Measurements from ENCODE around the gene ZNF726.
"Not testable (repeated sequence)": the region's sequence is repeated elsewhere in the genome, so short reads cannot be mapped to it uniquely, and the experiment has no call there.

ZNF726 gene

GRCh38 chr19:23914402-23915286, at the start of gene ZNF726:
TSS of gene ZNF726 (plus strand) at chr19:23914886. CDS start at chr19:23914995, 109 bp downstream.
- peak; percentile 73 to 80 for DNase-seq

DNA sequence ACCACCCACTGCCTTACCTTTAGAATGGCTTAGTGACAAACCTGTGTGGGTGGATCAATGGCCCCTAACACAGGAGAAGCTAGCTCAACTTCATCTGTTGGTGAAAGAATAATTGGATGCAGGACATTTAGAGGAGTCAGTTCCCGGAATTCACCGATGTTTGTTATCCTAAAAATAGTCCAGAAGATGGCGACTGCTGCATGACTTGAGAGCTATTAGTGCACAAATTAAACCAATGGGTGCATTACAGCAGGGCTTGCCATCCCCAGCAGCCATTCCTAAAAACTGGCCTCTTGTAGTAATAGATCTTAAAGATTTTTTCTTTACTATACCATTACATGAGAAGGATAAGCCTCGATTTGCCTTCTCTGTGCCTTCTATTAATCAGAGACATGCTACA, 46.8 kb upstream of the ZNF726 start:
- DNase-seq = no peak

- no peak for DNase-seq
These were observed 46.1 kb upstream of the ZNF726 start for GRCh38 chr19:23868630-23869029.

DNA sequence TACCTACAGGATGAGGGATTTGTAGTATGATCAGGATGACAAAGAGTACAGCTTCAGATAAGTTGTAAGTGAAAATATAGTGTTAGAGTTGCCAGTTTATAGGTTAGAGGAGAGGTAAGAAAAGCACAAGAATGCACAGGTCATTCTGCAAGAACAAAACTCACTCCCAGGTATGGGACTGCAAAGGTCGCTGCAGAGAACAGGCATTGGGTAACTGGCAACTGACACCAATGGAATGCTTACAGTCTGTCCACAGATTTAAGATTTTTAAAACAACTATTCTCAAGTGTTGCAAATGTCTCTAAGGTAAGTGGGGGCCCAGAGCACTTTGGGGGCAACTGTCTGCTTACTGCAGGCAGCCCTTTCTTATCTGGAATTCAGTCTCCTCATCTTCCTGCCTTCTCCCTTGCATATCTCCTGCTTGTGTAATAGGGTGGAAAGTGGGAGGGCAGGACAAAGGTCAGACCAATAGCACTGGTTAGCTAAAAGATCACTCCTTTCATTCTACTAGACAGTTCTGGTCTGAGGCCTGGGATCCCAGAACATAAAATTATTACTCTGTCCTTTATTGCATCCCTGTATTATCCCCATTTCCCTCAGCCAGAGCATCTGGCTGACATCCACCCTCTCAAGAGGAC, 42.3 kb upstream of the ZNF726 start:
- no peak for DNase-seq

GRCh38 chr19:23876261-23876660, 38.4 kb upstream of the ZNF726 start:
- no peak for DNase-seq

DNA sequence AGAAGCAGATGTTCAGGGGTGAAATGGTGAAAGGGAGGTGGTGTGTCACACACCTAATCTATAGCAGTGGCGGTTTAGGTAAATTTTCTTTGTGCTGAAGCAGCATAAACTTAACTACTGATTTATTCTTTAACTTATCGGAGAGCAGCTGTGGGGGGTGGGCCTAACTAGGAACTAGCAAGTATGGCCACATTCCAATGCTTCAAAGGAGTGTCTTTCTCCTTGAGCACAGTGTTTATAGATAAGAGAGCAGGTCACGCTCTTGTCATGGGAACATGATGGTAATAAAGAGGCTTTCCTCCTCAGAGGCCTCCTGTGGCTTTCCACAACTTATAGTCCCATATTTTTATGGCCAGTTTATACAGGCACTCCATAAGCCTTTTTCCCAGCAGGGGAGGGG, 37.9 kb upstream of the ZNF726 start:
- DNase-seq = not testable (repeated sequence)

DNA sequence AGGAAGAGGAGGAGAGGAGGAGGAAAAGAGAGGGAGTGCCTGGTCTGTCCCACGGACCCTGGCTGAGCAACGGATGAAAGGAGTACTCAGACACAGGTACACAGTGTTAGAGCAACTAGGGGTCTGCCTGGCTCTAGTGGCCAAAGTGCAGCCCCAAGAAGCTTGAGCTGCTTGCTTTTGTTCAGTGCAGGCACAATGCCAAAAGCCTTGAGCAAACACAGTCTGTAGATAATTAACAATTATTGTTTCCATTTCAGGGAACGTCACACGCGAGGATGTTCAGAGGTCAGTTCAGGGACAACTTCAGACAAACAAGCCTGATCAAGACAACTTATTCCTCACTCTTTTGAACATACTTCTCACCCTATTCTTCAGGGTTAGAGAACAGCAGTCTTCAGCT, 32.2 kb upstream of the ZNF726 start:
- no peak for DNase-seq

DNA sequence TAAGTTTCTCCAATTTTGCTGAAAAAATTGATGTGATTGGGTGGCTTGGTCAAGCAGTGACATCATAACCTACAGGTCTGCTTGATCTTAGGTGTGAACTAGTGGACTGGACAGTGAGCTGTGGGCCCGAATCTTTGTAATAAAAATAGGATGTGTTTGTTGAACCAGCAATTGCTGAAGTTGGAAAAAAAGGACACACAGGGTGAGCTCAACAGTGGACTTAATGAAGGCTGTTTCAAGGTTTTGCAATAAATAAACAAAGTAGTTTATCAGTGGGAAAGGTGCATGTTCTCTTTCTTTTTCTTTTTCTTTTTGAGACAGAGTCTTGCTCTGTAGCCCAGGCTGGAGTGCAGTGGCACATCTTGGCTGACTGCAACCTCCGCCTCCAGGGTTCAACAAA, 30.3 kb upstream of the ZNF726 start:
- no peak for DNase-seq

GRCh38 chr19:23887642-23888041, 27.0 kb upstream of the ZNF726 start:
- DNase-seq = no peak

- DNase-seq = not testable (repeated sequence)
These were observed 18.6 kb upstream of the ZNF726 start for GRCh38 chr19:23896096-23896495.

GRCh38 chr19:23896912-23897311, 17.8 kb upstream of the ZNF726 start:
- DNase-seq = no peak

DNA sequence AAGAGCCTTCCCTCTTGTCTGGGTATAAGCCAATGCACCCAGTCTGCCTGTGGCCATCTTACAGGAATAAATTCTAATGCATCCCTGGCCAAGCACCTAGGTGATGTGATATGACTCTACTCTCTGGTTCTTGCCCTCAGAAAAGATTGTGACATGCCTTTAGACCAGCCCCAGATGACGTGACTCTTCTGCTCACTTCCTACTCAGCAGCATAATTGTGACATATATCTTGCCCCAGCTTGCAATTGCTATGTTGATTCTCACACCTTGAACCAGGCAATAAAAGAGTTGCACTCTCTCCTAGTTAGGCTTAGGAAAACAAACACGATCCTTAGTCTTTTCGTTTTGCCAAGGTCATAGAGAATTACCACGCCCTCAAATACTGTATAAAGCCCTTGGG, 13.3 kb upstream of the ZNF726 start:
- no peak for DNase-seq

DNA sequence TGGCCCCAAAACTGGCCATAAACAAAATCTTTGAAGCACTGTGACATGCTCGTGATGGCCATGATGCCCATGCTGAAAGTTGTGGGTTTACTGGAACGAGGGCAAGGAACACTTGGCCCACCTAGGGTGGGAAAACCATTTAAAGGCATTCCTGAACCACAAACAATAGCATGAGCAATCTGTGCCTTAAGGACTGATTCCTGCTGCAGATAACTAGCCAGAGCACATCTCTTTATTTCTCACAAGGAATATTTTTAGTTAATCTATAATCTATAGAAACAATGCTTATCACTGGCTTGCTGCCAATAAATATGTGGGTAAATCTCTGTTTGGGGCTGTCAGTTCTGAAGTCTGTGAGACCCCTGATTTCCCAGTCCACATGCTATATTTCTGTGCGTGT, 10.3 kb upstream of the ZNF726 start:
- no peak for DNase-seq

DNA sequence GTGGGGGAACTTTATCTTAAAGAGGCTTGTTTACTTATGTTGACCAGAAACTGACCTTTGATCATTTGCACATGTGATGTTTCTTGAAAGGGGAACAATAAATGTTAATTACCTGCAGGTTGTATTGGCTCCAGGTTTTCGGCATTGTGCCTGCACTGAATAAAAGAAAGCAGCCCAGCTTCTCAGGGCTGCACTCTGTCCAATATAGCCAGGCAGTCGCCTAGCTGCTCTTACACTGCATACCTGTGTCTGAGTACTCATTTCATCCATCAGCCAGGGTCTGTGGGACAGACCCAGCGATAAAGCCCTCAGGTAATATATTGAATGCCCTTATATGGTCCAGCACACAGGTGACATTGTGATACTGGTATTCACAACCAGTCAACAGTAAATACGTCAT, 8.9 kb upstream of the ZNF726 start:
- no peak for DNase-seq

DNA sequence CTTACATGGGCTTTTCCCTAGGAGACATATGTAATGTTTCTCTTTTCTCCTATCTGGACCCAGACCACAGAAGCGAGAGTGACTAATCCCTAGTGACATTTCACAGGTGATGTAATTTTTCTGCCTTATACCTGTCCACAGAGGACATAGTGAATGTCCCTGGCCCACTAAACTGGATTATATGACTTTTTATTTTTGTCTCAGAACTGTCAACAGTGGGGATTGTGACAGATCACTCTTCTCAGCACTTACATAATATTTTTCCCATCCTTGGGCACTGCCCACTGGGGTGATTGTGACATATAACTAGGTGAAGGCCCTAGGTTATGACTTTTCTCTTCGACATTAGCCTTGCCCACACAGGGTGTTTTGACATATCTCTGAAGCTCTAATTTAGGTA, 7.9 kb upstream of the ZNF726 start:
- no peak for DNase-seq

DNA sequence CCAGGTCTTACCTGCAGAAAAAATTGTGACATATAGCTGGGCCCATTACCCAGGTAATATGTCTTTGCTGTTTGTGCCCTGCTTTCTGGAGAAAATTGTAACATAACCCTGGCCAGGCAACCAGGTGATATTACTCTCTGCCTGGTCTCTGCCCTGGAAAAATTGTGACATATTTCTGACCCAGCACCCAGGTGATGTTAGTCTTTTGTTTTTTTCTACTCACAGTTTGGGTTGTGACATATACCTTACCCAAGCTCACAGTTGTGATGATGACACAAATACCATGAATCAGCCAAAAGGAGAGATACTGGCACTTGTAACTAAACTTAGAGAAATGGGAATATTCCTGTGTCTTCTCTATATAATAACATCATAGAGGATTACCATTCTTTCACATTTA, 6.5 kb upstream of the ZNF726 start:
- no peak for DNase-seq

DNA sequence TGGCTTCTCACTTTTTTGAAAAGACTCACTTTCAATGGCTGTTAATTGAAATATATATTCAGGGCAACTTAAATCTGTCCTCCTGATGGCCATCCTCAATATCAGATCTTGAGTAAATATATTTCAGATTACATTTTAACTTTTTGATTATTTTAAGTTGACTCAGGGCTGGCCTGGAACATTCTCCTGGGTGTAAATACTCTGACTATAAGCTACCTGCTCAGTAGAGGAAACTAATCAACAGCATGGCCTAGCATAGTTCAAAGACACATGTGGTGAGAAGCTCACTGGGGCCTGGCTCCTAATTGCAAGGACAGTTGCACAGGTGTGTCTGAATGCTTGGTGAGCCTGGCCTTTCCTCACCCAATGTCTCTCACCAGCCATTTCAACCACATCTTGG, 5.5 kb upstream of the ZNF726 start:
- no peak for DNase-seq

- DNase-seq = no peak
These were observed 755 bp upstream of the ZNF726 start for GRCh38 chr19:23913931-23914330.

DNA sequence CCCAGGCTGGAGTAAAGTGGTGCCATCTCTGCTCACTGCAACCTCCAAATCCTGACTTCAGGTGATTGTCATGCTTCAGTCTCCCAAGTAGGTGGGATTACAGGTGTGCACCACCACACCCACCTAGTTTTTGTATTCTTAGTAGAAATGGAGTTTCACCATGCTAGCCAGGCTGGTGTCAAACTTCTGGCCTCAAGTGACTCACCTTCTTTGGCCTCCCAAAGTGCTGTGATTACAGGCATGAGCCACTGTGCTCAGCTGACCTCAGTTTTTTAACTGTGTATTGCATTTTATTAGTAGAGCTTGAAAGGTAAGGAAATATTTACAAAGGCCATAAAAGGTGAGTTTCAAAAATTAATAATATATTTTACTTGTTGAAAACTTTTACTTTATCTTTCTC, 2.3 kb downstream of the ZNF726 start:
- no peak for DNase-seq

GRCh38 chr19:23917856-23918255, 3.2 kb downstream of the ZNF726 start:
- no peak for DNase-seq

GRCh38 chr19:23925285-23925684, 10.6 kb downstream of the ZNF726 start:
- no peak for DNase-seq

GRCh38 chr19:23932878-23933277, 18.2 kb downstream of the ZNF726 start:
- DNase-seq = no peak

DNA sequence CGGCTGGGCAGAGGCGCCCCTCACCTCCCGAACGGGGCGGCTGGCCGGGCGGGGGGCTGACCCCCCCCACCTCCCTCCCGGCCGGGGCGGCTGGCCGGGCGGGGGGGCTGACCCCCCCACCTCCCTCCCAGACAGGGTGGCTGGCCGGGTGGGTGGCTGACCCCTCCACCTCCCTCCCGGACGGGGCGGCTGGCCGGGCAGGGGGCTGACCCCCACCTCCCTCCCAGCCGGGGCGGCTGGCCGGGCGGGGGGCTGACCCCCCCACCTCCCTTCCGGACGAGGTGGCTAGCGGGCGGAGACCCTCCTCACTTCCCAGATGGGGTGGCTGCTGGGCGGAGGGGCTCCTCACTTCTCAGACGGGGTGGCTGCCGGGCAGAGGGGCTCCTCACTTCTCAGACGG, 22.3 kb downstream of the ZNF726 start:
- DNase-seq = not testable (repeated sequence)

DNA sequence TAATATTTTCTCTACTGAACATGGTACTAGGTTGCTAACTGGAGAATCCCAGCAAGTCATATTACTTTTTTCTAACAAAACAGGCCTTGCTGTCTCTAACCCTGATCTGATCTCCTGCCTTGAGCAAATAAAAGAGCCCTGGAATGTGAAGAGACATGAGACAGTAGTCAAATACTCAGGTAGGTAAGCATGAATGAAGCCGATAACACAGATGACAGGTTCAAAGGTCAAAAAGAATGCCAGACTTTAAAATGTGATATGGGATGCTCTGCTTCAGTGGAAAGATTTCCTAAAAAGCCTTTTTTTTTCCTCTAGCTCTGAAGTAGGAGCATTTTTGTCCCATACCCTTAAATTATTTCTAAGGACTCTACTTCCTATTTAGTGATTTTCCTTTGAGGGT, 28.7 kb downstream of the ZNF726 start:
- DNase-seq = no peak

- no peak for DNase-seq
These were observed 31.9 kb downstream of the ZNF726 start for GRCh38 chr19:23946569-23946968.

Data from activated CD4-positive, alpha-beta T cell treated with anti-CD3 and anti-CD28 coated beads for 4 hours (primary cell).